HEK293 (cell line): ENCODE data around the gene BEND6.

Experiments
- ATF2 ChIP-seq: fragments of 450-650 bp; formaldehyde crosslinking; IDR thresholded peaks from 2 replicates; pipeline ENCODE4 v1.5.1; 2016; ENCODE audit warnings: missing biosample characterization, missing genetic modification characterization, low read depth
- CTCF ChIP-seq: fragments of 450-650 bp; formaldehyde crosslinking; IDR thresholded peaks from 2 replicates; pipeline ENCODE4 v1.5.1; 2016; ENCODE audit warnings: missing biosample characterization, missing genetic modification characterization
- KLF10 ChIP-seq: fragments of 450-650 bp; IDR thresholded peaks from 2 replicates; pipeline ENCODE4 v1.5.1; 2018; ENCODE audit warnings: missing biosample characterization, mild to moderate bottlenecking, missing genetic modification characterization
- REST ChIP-seq: fragments of 450-650 bp; formaldehyde crosslinking; IDR thresholded peaks from 2 replicates; pipeline ENCODE4 v1.5.1; 2016; ENCODE audit warnings: missing biosample characterization, missing genetic modification characterization
- ZBTB21 ChIP-seq: fragments of 450-650 bp; formaldehyde crosslinking; IDR thresholded peaks from 2 replicates; pipeline ENCODE4 v1.5.1; 2017; ENCODE audit warnings: missing biosample characterization, missing genetic modification characterization
- ZNF561 ChIP-seq: fragments of 450-650 bp; IDR thresholded peaks from 2 replicates; pipeline ENCODE4 v1.5.1; 2018; ENCODE audit warnings: missing biosample characterization, missing genetic modification characterization, borderline replicate concordance
- ZNF768 ChIP-seq: fragments of 450-650 bp; formaldehyde crosslinking; IDR thresholded peaks from 2 replicates; pipeline ENCODE4 v1.5.1; 2018; ENCODE audit warnings: missing biosample characterization, mild to moderate bottlenecking, missing genetic modification characterization
- ZSCAN16 ChIP-seq: fragments of 450-650 bp; formaldehyde crosslinking; IDR thresholded peaks from 2 replicates; pipeline ENCODE4 v1.5.1; 2016; ENCODE audit warnings: missing biosample characterization, missing genetic modification characterization
- ZSCAN30 ChIP-seq: fragments of 450-650 bp; IDR thresholded peaks from 2 replicates; pipeline ENCODE4 v1.5.1; 2018; ENCODE audit warnings: missing biosample characterization, mild to moderate bottlenecking, missing genetic modification characterization, moderate library complexity

GRCh38 chr6:57044568-57044967, 89.7 kb downstream of the BEND6 start:
- no peak for TF ChIP-seq ZNF561
- no peak for TF ChIP-seq CTCF
- no peak for TF ChIP-seq KLF10
- no peak for TF ChIP-seq REST
- no peak for TF ChIP-seq ZSCAN16 (tag by site-specific recombination)
- no peak for TF ChIP-seq ATF2 (tag by site-specific recombination)
- TF ChIP-seq ZNF768 (tag by site-specific recombination): no peak
- no peak for TF ChIP-seq ZSCAN30 (tag by site-specific recombination)
- TF ChIP-seq ZBTB21 (tag by site-specific recombination): no peak
